ENCODE data around the gene TAOK3. TPM values are rescaled to one million over a fixed set of nuclear protein-coding genes. Genes with fewer than 3 reads are reported as not detected.
"Not testable (repeated sequence)": the region's sequence is repeated elsewhere in the genome, so short reads cannot be mapped to it uniquely, and the experiment has no call there.

Gene TAOK3
- polyA plus RNA-seq, 1 experiment = 18.3 TPM

DNA sequence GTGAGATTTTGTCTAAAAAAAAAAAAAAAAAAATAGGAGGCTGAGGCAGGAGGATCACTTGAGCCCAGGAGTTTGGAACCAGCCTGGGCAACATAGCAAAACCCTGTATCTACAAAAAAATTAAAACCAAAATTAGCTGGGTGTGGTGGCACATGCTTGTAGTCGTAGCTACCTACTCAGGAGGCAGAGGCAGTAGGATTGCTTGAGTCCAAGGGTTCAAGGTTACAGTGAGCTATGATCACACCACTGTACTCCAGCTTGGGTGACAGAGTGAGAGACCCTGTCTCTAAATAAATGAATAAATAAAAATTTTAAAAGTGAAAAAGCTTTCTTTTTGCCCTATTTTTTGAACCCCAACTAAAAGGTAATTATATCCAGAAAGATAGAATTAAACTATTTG is 123.2 kb downstream of the TAOK3 start:
- Histone ChIP-seq H3K36me3 (ENCODE audit: control insufficient read depth, insufficient read depth, low read length) (no peaks in the 10 kb centered on the region), H3K27me3 (ENCODE audit: control insufficient read depth, insufficient read depth, low read length) (no peaks in the 10 kb centered on the region), H3K4me3 (ENCODE audit: low read depth, low read length) (no peak overlapping the region)
- no peak for DNase-seq (ENCODE audit: low read depth)
- CTCF ChIA-PET = interaction anchor here (1.1 to 1.2 kb wide), 4 partner anchors 9 to 213 kb away, joined by 3 to 4 read pairs (median 3); partner anchors contain the start of gene SUDS3
- TF ChIP-seq, protein P1, sequence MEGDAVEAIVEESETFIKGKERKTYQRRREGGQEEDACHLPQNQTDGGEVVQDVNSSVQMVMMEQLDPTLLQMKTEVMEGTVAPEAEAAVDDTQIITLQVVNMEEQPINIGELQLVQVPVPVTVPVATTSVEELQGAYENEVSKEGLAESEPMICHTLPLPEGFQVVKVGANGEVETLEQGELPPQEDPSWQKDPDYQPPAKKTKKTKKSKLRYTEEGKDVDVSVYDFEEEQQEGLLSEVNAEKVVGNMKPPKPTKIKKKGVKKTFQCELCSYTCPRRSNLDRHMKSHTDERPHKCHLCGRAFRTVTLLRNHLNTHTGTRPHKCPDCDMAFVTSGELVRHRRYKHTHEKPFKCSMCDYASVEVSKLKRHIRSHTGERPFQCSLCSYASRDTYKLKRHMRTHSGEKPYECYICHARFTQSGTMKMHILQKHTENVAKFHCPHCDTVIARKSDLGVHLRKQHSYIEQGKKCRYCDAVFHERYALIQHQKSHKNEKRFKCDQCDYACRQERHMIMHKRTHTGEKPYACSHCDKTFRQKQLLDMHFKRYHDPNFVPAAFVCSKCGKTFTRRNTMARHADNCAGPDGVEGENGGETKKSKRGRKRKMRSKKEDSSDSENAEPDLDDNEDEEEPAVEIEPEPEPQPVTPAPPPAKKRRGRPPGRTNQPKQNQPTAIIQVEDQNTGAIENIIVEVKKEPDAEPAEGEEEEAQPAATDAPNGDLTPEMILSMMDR (IDR thresholded peaks at IDR 0.05; ENCODE audit: insufficient read depth, low read depth, low read length) = no peak
- POLR2A ChIA-PET = no interaction called here

DNA sequence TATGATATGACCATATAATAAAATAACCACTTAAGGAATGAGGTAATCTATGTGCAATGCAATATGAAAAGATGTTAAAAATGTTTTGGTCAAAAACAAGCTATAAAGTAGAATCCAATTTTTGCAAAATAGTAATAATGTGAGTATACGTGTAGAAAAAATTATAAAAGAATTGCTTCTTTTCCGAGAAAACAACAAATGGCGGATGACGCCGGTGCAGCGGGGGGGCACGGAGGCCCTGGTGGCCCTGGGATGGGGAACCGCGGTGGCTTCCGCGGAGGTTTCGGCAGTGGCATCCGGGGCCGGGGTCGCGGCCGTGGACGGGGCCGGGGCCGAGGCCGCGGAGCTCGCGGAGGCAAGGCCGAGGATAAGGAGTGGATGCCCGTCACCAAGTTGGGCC is 126.8 kb downstream of the TAOK3 start:
- POLR2A ChIA-PET; DNase-seq (ENCODE audit: low read depth); CTCF ChIA-PET; H3K27me3 ChIP-seq (ENCODE audit: control insufficient read depth, insufficient read depth, low read length); H3K4me3 ChIP-seq (ENCODE audit: low read depth, low read length); H3K36me3 ChIP-seq (ENCODE audit: control insufficient read depth, insufficient read depth, low read length): not testable (repeated sequence)

DNA sequence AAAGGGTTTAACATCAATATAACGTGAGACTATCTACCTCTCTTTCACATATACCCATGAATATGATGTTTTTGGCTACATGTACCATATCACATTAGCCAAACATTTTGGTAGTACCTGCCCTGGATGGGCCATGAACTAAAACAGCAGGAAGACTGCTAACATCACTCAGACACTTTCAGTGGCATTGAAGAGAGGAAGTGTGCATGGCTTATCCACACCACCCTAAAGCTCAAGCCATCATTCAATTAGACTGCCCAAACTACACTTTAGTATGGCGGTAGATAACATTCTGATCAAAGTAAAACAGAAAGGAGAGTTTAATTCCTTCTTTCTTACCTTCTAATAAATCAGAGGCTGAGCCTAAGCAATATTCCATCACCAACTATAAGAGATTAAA is 133.8 kb downstream of the TAOK3 start:
- no peaks in the 10 kb centered on the region for H3K27me3 ChIP-seq (ENCODE audit: control insufficient read depth, insufficient read depth, low read length)
- no peak for DNase-seq (ENCODE audit: low read depth)
- peaks cover 1% of the 10 kb centered on the region; the same call in 1 of the 2 replicates for H3K36me3 ChIP-seq (ENCODE audit: control insufficient read depth, insufficient read depth, low read length)
- POLR2A ChIA-PET = interaction anchor here (0.6 kb wide), 1 partner anchor 9 kb away, joined by 4 read pairs; no protein-coding TSS in a partner anchor
- no peak overlapping the region for H3K4me3 ChIP-seq (ENCODE audit: low read depth, low read length)
- CTCF ChIA-PET = interaction anchor here (1.8 to 2.0 kb wide), 2 partner anchors 12 to 137 kb away, joined by 4 to 6 read pairs; partner anchors contain the start of gene SUDS3
- TF ChIP-seq, protein P1 (IDR thresholded peaks at IDR 0.05; ENCODE audit: insufficient read depth, low read depth, low read length) = no peak

DNA sequence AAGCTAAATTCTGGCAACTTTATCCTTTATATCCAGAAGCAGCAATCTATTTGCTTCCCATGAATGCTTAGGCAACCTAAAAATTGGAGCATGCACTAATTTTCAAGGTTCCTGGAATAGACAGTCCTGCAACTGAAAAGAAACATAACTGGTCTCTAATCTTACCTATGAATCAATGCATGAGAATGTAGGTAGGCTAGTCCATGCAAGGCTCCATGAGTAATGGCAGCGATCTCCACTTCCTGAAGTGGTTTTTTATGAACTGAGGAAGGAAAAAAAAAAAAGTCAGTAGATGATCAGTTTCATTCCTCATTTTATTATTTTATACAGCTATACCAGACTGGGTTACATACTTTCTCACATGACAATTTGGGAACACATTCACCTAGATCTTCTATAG is 134.8 kb downstream of the TAOK3 start:
- ChIA-PET CTCF (interaction anchor here (1.8 to 2.0 kb wide), 2 partner anchors 13 to 138 kb away, joined by 4 to 6 read pairs; partner anchors contain the start of gene SUDS3), POLR2A (no interaction called here)
- TF ChIP-seq, protein P1 (IDR thresholded peaks at IDR 0.05; ENCODE audit: insufficient read depth, low read depth, low read length) = no peak

DNA sequence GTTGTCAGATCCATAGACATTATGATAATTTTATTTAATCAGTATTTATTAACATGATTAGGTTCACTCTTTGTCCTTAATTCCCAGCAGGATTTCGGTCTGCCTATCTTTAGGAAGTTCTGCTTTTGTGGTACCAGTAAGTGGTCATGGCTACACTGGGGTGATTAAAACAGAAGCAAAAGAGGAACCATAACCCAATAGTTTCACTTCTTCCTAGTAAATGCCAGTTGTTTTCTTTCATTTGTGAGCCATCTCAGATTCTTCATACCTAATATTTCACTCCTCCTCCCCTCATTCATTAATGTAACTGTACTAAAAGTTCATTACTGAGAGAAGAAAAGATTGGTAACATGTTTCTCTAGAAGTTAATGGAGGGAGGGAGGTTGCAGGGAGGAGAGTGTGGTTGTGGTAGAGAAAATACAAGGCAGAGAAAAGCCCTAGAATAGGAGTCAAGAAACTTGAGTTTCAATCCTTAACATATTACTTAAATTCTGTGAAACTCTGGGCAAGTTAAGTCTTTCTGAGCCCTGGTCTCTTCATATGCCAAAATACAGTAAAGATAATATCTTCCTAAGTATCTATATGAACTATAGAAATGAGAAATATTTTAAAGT is 135.5 kb downstream of the TAOK3 start:
- POLR2A ChIA-PET = no interaction called here
- no peak for DNase-seq (ENCODE audit: low read depth)
- Histone ChIP-seq H3K4me3 (ENCODE audit: low read depth, low read length) (no peak overlapping the region), H3K27me3 (ENCODE audit: control insufficient read depth, insufficient read depth, low read length) (no peaks in the 10 kb centered on the region), H3K36me3 (ENCODE audit: control insufficient read depth, insufficient read depth, low read length) (peaks cover 1% of the 10 kb centered on the region; the same call in 1 of the 2 replicates)
- CTCF ChIA-PET = interaction anchor here (0.6 to 2.0 kb wide), 2 partner anchors 17 to 139 kb away, joined by 5 to 6 read pairs; partner anchors contain the start of gene SUDS3
- TF ChIP-seq, protein P1 (IDR thresholded peaks at IDR 0.05; ENCODE audit: insufficient read depth, low read depth, low read length) = no peak

More for the DNA sequence above, 134.8 kb downstream of the TAOK3 start:
- Histone ChIP-seq H3K27me3 (ENCODE audit: control insufficient read depth, insufficient read depth, low read length) (no peaks in the 10 kb centered on the region), H3K4me3 (ENCODE audit: low read depth, low read length) (no peak overlapping the region), H3K36me3 (ENCODE audit: control insufficient read depth, insufficient read depth, low read length) (peaks cover 1% of the 10 kb centered on the region; the same call in 1 of the 2 replicates)
- peak; percentile 5 for DNase-seq (ENCODE audit: low read depth)

Measured in BJ (cell line).